Midbrain (tissue), 1 donor: Measurements from ENCODE around the gene IFT20.

ENCODE experiments used
- DNase-seq: peaks from one replicate; lab custom pipeline; 2025; lab: John Stamatoyannopoulos, UW

The IFT20 gene

GRCh38 chr17:28334666-28335200 lies 539 bp downstream of the IFT20 start:
- no peak for DNase-seq

- DNase-seq: no peak
These were observed 1.1 kb downstream of the IFT20 start for GRCh38 chr17:28334171-28334570.

- DNase-seq: no peak
These were observed 2.1 kb downstream of the IFT20 start for GRCh38 chr17:28333083-28333746.

- DNase-seq: no peak
These were observed 3.3 kb downstream of the IFT20 start for GRCh38 chr17:28331891-28332420.

GRCh38 chr17:28330671-28331070 lies 4.6 kb downstream of the IFT20 start:
- no peak for DNase-seq

- no peak for DNase-seq
These were observed 6.9 kb downstream of the IFT20 start for GRCh38 chr17:28328325-28328724.

GRCh38 chr17:28327709-28328108 lies 7.6 kb downstream of the IFT20 start:
- no peak for DNase-seq

- no peak for DNase-seq
These were observed 8.2 kb downstream of the IFT20 start for GRCh38 chr17:28327031-28327607.

GRCh38 chr17:28326114-28326513 lies 9.2 kb downstream of the IFT20 start:
- no peak for DNase-seq

GRCh38 chr17:28325211-28325610 lies 10.1 kb downstream of the IFT20 start:
- no peak for DNase-seq

GRCh38 chr17:28324781-28325180 lies 10.5 kb downstream of the IFT20 start:
- no peak for DNase-seq

GRCh38 chr17:28324267-28324745 lies 11.0 kb downstream of the IFT20 start:
- no peak for DNase-seq

- DNase-seq: no peak
These were observed 14.8 kb downstream of the IFT20 start for GRCh38 chr17:28320215-28321061.

GRCh38 chr17:28319598-28319935 lies 15.7 kb downstream of the IFT20 start:
- DNase-seq: no peak

- DNase-seq: peak; percentile 97
These were observed 16.3 kb downstream of the IFT20 start, which contains the start of gene TMEM97 for GRCh38 chr17:28318759-28319597. TMEM97 (plus strand) TSS chr17:28319200; CDS start chr17:28319240, 40 bp downstream.

- no peak for DNase-seq
These were observed 17.1 kb downstream of the IFT20 start for GRCh38 chr17:28317966-28318758.

GRCh38 chr17:28317099-28317965 lies 17.9 kb downstream of the IFT20 start:
- no peak for DNase-seq

GRCh38 chr17:28315846-28316705 lies 19.2 kb downstream of the IFT20 start:
- DNase-seq: no peak

- DNase-seq: no peak
These were observed 21.4 kb downstream of the IFT20 start for GRCh38 chr17:28313841-28314240.
